GM12878 (cell line): Measurements from ENCODE around the gene RPL22L1. TPM values are rescaled to one million over a fixed set of nuclear protein-coding genes. Genes with fewer than 3 reads are reported as not detected.

ENCODE experiments used
- ATAC-seq: fragments of 200-7000 bp; cut with Tn5 transposase; 3 replicates; pipeline ENCODE4 v1.9.1; 2020; ENCODE audit warnings: mild to moderate bottlenecking, moderate library complexity
- BruUV-seq: library from RNA; stranded (reverse); fragments of 400-500 nt; replicated peaks from 2 replicates; lab custom pipeline; 2021; lab: Mats Ljungman, UMichigan
- CTCF ChIA-PET: fragments of 300-600 bp; sonication (Branson Sonifier 250); formaldehyde crosslinking; extraction: SDS; loops from one replicate; lab custom pipeline; 2021; ENCODE audit warnings: inconsistent platforms; lab: Yijun Ruan, JAX
- POLR2A ChIA-PET: fragments of 350-600 bp; formaldehyde crosslinking; extraction: SDS; loops from one replicate; lab custom pipeline; 2021; ENCODE audit warnings: inconsistent platforms; lab: Charles Lee
- RAD21 ChIA-PET: fragments of 300-600 bp; sonication (Branson Sonifier 250); formaldehyde crosslinking; loops from one replicate; lab custom pipeline; 2023; ENCODE audit warnings: antibody characterized with exemption; ENCODE audit not compliant: unreplicated experiment; lab: Charles Lee
- SMC1A ChIA-PET: fragments of 300-600 bp; sonication (Branson Sonifier 250); formaldehyde crosslinking; loops from one replicate; lab custom pipeline; 2023; ENCODE audit not compliant: unreplicated experiment, uncharacterized antibody; lab: Charles Lee
- DNase-seq: peaks from one replicate; pipeline ENCODE4 v3.0.0-alpha.2; 2011; ENCODE audit warnings: low read depth, low spot score
- FAIRE-seq: peaks from 3 replicates; lab custom pipeline; 2011; peaks lifted over from hg19 to GRCh38; lab: Jason Lieb, UNC
- H2AFZ ChIP-seq: 2 replicates; pipeline ENCODE4 v1.6.0; 2011; ENCODE audit warnings: low read depth, low read length, control low read depth; ENCODE audit not compliant: control insufficient read depth
- H3K27ac ChIP-seq: 2 replicates; pipeline ENCODE4 v1.5.1; 2011; ENCODE audit warnings: control low read depth; ENCODE audit not compliant: control insufficient read depth, insufficient read depth
- H3K27me3 ChIP-seq, 2 experiments: replicated peaks in 1 of 2; 2 replicates each; pipeline versions ENCODE4 v1.6.0 to v1.6.1; 2011; ENCODE audit warnings: low read length in 1 of 2; ENCODE audit not compliant: control insufficient read depth in 2 of 2, insufficient read depth in 2 of 2
- H3K36me3 ChIP-seq, 2 experiments: 2 replicates each; pipeline ENCODE4 v1.5.1; 2011; ENCODE audit warnings: low read length in 1 of 2; ENCODE audit not compliant: control insufficient read depth in 2 of 2, insufficient read depth in 2 of 2
- H3K4me1 ChIP-seq: 2 replicates; pipeline ENCODE4 v1.6.1; 2011; ENCODE audit warnings: mild to moderate bottlenecking, low read length, moderate library complexity, mixed read lengths; ENCODE audit not compliant: control insufficient read depth, insufficient read depth
- H3K4me2 ChIP-seq: 2 replicates; pipeline ENCODE4 v1.6.0; 2011; ENCODE audit warnings: control low read depth; ENCODE audit not compliant: control insufficient read depth, insufficient read depth
- H3K4me3 ChIP-seq: fragments of 200-600 bp; sonication (generic); 2 replicates; pipeline ENCODE4 v1.5.1; 2016
- H3K79me2 ChIP-seq: 2 replicates; pipeline ENCODE4 v1.6.0; 2011; ENCODE audit warnings: low read length; ENCODE audit not compliant: control insufficient read depth, insufficient read depth
- H3K9ac ChIP-seq: 2 replicates; pipeline ENCODE4 v1.8.0; 2011; ENCODE audit warnings: low read length, control low read depth, mixed read lengths; ENCODE audit not compliant: control insufficient read depth, insufficient read depth
- H3K9me3 ChIP-seq: replicated peaks from 3 replicates; pipeline ENCODE4 v1.5.1; 2011; ENCODE audit warnings: mild to moderate bottlenecking, low read length; ENCODE audit not compliant: control insufficient read depth, insufficient read depth
- H4K20me1 ChIP-seq: 2 replicates; pipeline ENCODE4 v1.6.0; 2011; ENCODE audit not compliant: control insufficient read depth, insufficient read depth
- CBFB ChIP-seq: IDR thresholded peaks from 2 replicates; pipeline ENCODE4 v1.6.1; 2016; ENCODE audit warnings: antibody characterized with exemption, low read depth
- DPF2 ChIP-seq: fragments of 450-650 bp; IDR thresholded peaks from 2 replicates; pipeline ENCODE4 v1.6.1; 2017; ENCODE audit warnings: mild to moderate bottlenecking
- EGR1 ChIP-seq, 2 experiments: IDR thresholded peaks; 1 replicate in 1 of 2; 2 replicates in 1 of 2; pipeline ENCODE4 v1.6.1; 2011 to 2012; ENCODE audit warnings: low read depth in 2 of 2, low read length in 2 of 2, borderline replicate concordance in 1 of 2, mild to moderate bottlenecking in 1 of 2, moderate library complexity in 1 of 2
- FOS ChIP-seq: IDR thresholded peaks from 3 replicates; pipeline ENCODE4 v1.6.1; 2011; ENCODE audit warnings: borderline replicate concordance; ENCODE audit not compliant: insufficient read length; ENCODE audit errors: extremely low read depth
- MTA2 ChIP-seq: fragments of 450-650 bp; IDR thresholded peaks from 2 replicates; pipeline ENCODE4 v1.6.1; 2016; ENCODE audit warnings: low read depth, mild to moderate bottlenecking, moderate library complexity
- RCOR1 ChIP-seq: conservative IDR thresholded peaks from 2 replicates; pipeline ENCODE4 v1.6.1; 2012; ENCODE audit warnings: low read depth, low read length, improper control_type of control experiment
- TCF12 ChIP-seq: IDR thresholded peaks from 2 replicates; pipeline ENCODE4 v1.6.1; 2011; ENCODE audit warnings: low read depth, mild to moderate bottlenecking, low read length
- WGBS: methylation state at CpG from one replicate; pipeline ENCODE4 v1.1.6; 2016; ENCODE audit warnings: low lambda C conversion rate; ENCODE audit not compliant: insufficient replicate concordance, insufficient coverage; ENCODE audit errors: missing lambda C conversion rate; 5-methylcytosine and 5-hydroxymethylcytosine counted together
- in situ Hi-C: fragments of 300-500 bp; cut with MboI; formaldehyde crosslinking; loops from 9 replicates; pipeline ENCODE4 v1.14.3; 2018; ENCODE audit warnings: mixed read lengths
- intact Hi-C: fragments of 100-400 bp; cut with micrococcal nuclease; formaldehyde crosslinking; loops from one replicate; pipeline ENCODE4 v1.14.2; 2022; ENCODE audit not compliant: unreplicated experiment
- polyA plus RNA-seq, 11 experiments: library from polyadenylated mRNA; depleted of rRNA in 4 of 11; unstranded in 6 of 11; stranded (reverse) in 5 of 11; fragments of >200 nt; fragmentation: Nextera tagmentation in 4 of 11; fragmentation: Illumina TruSeq in 1 of 11; extraction: Ambion mirVana in 4 of 11; extraction: Trizol in 1 of 11; gene quantifications; 1 replicate in 1 of 11; 2 replicates in 10 of 11; pipeline versions ENCODE4 v1.2.1 to v1.2.3, GENCODE V29; 2011 to 2016; ENCODE audit warnings: inconsistent platforms in 2 of 11, missing spikeins in 2 of 11, low read depth in 1 of 11
- total RNA-seq, 4 experiments: library from RNA; depleted of rRNA in 3 of 4; stranded (reverse); fragments of >200 nt in 3 of 4; fragmentation: Illumina TruSeq in 1 of 4; extraction: Trizol in 1 of 4; gene quantifications; 2 replicates each; pipeline versions ENCODE4 v1.2.1 to v1.2.3, GENCODE V29; 2013 to 2021
- TF ChIP-seq, protein P1 (sequence below): IDR thresholded peaks from 2 replicates; pipeline ENCODE4 v1.6.1; 2012; ENCODE audit warnings: mild to moderate bottlenecking, low read depth, low read length

RPL22L1 gene
- total and polyA plus RNA-seq, 10 of the 15 experiments (the other 5 are each of a cell fraction or from before 2014, with no cell fraction given) = 203 to 803 (median 422) TPM

DNA sequence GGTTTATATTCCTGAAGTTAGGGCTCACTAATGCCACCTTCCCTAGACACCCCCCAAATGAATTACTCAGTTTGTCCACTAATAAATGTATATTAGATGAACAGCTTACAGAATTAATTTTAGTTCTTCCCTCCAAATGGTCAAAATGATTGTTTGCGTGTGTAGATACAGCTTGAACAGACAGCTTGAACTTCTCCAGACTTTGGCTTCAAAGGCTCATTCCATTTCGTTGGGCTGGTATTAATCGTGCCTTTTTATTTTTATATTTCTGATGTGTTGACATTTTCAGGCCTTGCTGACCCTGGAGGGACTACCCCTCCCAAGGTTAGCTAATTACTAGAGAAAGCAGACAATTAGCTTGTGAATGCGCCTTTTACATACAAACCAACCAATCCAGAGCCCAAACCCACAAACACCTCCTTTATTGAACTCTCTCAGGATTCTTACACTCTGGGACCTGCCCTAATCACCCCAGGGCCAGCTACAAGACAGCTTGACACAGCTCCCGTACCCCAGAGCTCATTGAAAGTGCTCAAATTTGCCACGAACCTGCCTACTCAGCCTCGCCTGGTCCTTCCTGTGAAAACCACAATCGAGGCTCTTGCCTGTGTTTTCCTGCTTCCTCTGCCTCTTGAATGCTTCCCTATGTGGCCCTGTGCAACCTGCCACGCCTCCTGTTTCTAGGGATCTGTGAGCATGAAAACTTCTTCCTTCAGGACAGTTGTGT, 40.3 kb downstream of the RPL22L1 start:
- H3K9me3 ChIP-seq = no peaks in the 10 kb centered on the region
- H3K4me1 ChIP-seq = no peaks in the 10 kb centered on the region
- no peak for ATAC-seq
- no peaks in the 10 kb centered on the region for H4K20me1 ChIP-seq
- WGBS = 26% methylated on average over 9 of the region's 9 CpGs
- intact Hi-C loops (no loop called here), in situ Hi-C loops (no loop called here)
- H3K4me3 ChIP-seq = no peak overlapping the region
- no peak overlapping the region for H2AFZ ChIP-seq
- no peak overlapping the region for H3K4me2 ChIP-seq
- TF ChIP-seq, protein P1, sequence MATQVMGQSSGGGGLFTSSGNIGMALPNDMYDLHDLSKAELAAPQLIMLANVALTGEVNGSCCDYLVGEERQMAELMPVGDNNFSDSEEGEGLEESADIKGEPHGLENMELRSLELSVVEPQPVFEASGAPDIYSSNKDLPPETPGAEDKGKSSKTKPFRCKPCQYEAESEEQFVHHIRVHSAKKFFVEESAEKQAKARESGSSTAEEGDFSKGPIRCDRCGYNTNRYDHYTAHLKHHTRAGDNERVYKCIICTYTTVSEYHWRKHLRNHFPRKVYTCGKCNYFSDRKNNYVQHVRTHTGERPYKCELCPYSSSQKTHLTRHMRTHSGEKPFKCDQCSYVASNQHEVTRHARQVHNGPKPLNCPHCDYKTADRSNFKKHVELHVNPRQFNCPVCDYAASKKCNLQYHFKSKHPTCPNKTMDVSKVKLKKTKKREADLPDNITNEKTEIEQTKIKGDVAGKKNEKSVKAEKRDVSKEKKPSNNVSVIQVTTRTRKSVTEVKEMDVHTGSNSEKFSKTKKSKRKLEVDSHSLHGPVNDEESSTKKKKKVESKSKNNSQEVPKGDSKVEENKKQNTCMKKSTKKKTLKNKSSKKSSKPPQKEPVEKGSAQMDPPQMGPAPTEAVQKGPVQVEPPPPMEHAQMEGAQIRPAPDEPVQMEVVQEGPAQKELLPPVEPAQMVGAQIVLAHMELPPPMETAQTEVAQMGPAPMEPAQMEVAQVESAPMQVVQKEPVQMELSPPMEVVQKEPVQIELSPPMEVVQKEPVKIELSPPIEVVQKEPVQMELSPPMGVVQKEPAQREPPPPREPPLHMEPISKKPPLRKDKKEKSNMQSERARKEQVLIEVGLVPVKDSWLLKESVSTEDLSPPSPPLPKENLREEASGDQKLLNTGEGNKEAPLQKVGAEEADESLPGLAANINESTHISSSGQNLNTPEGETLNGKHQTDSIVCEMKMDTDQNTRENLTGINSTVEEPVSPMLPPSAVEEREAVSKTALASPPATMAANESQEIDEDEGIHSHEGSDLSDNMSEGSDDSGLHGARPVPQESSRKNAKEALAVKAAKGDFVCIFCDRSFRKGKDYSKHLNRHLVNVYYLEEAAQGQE = no peak
- no peak for TF ChIP-seq RCOR1
- TF ChIP-seq EGR1 (IDR thresholded peaks at IDR 0.05; ENCODE audit: borderline replicate concordance in 1 of 2, low read depth in 2 of 2, low read length in 2 of 2) = no peak
- no peak for TF ChIP-seq MTA2
- TF ChIP-seq FOS = no peak
- no peak for TF ChIP-seq TCF12
- TF ChIP-seq CBFB = no peak
- TF ChIP-seq DPF2 = no peak
- H3K36me3 ChIP-seq = no peaks in the 10 kb centered on the region
- ChIA-PET SMC1A (interaction anchor here (1.2 kb wide), 1 partner anchor 9 kb away, joined by 3 read pairs; no protein-coding TSS in a partner anchor), RAD21 (no interaction called here), CTCF (interaction anchor here (1.3 to 2.0 kb wide), 2 partner anchors 19 kb away, joined by 5 to 6 read pairs; no protein-coding TSS in a partner anchor), POLR2A (no interaction called here)
- no peak for DNase-seq
- no peaks in the 10 kb centered on the region for H3K79me2 ChIP-seq
- H3K27me3 ChIP-seq = peaks cover 0 to 10% of the 10 kb centered on the region in 2 experiments
- H3K9ac ChIP-seq = no peak overlapping the region
- H3K27ac ChIP-seq = no peak overlapping the region
- no peak for FAIRE-seq
- no TSS peak for BruUV-seq
